NCI-H128 (cell line): ENCODE data around the gene CCNI2.
"Not testable (repeated sequence)": the region's sequence is repeated elsewhere in the genome, so short reads cannot be mapped to it uniquely, and the experiment has no call there.

Source experiments
- DNase-seq: peaks from one replicate; lab custom pipeline; 2025; ENCODE audit not compliant: unreplicated experiment; lab: John Stamatoyannopoulos, UW

The CCNI2 gene

DNA sequence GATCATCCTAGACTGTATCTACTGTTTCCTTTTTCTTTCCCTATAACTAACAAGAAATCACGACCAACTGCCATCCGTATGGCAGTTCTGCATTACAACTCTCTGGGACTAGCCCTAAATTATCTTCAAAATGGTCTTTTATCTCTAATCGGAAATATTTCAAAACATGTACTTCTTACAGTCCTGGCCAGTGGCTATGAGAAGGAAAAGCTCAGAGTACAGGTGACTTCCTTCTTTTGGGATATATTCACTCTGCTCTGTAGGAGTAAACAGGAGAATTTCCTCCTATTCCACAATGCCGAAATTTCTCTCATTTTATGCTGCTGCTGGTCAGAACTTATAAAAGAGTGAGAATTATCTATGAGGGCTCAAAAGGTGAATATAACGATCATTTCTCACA is 31.6 kb downstream of the CCNI2 start:
- DNase-seq = no peak

DNA sequence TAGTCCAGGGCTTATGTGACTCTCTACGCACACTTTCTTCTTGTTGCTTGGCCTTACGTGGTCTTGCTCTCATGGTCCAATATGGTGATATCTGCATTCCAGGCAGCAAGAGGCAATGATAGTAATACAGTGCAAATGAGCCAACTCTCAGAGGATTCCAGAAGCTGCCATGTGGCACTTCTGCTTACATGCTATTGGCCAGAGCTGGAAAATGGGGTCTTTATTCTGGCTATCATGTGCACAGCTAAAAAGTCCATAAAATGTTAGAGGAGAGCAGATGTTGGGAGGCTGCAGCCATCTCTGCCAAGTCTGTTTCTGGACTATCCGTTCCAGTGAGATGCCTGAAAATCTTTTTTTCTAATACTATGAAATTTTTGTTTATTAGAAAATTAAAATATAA is 32.7 kb downstream of the CCNI2 start:
- DNase-seq = no peak

DNA sequence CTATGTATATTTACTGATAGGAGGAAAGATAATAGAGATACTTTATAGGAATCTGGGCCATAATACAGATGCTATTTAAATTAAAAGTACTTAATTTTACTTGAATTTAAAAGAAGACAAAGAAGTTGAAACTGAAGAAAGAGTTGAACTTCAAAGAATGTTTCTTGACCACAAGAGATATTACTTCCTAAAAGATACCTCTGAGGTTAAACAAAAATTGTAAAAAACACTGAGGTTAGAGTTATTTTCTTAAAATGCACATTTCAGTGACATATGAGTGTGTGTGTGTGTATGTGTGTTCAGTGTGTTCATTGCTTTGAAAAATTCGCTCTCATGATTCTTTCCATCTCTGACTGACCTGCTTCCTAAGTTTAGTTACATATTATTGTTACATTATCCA is 33.4 kb downstream of the CCNI2 start:
- DNase-seq = no peak

DNA sequence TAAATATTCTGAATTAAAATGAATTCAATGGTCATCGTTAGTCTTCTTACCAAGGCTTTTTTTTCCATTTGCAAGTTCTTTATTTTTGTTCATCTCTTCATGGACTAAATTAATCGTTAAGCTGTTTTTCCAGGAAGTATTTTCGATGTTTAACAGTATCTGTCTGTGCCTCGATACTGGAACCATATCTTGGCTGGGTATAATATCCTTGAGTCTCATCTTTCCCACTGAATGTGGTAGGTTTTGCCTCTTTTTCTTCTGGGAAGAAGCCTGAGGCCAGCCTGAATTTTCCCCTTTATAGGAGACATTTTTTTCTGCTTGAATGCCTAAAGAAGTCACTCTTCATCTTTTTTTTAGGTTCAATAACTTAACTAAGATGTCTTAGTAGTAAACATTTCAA is 33.8 kb downstream of the CCNI2 start:
- DNase-seq = no peak

DNA sequence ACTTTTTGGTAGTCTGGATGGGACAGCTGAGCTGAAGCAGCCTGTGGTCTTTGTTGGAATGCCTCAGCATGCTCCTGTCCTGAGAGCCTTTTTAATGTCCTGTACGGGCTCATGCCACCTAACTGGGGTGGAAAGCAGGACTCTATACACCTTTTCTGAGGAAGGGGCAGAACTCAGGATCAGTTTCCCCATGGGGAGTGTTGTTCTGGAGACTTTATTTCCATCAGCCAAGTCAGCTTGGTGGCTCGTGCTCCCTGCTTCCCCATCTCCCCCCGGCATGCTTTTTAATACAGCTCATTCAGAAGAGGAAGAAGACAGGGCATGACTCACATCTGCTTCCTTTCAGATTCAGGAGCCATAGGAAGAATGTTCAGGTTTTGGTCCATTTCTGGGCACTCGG is 34.9 kb downstream of the CCNI2 start:
- DNase-seq = no peak

DNA sequence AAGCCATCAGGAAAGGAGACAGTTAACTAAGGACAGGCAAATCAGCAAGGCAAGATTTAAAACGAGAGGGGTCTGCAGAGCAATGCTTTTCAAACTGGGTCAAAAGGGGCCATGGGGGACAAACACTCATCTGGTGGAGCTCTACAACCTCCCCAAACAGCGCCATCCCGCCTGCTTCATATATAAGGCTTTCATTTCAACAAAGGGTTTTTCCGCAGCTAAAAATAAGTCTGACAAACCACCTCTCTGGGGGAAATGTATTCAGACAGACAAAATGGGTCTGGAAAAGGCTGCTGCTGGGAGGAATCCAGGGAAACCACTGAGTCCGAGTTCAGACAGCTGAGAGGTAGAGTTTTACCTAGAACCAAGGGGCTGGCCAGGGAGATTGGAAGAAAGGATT is 38.1 kb downstream of the CCNI2 start:
- DNase-seq = no peak

DNA sequence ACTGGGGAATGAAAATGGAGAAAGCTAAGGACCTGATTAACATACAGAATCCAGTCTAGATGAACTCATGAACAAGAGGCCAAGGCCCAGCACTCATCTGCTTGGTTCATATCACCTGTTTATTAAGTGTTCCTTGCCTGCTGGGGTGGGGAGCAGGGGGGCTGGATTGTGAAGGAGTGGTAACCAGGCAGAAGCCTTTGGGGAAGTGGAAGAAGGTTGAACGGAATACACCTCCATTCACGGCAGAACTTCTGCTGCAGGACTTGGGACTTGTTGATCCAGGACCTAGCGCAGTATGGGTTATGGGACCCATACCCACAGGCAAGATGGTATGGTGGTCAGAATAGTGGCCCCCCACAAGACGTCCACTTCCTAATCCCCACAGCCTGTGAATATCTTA is 38.6 kb downstream of the CCNI2 start:
- no peak for DNase-seq

DNA sequence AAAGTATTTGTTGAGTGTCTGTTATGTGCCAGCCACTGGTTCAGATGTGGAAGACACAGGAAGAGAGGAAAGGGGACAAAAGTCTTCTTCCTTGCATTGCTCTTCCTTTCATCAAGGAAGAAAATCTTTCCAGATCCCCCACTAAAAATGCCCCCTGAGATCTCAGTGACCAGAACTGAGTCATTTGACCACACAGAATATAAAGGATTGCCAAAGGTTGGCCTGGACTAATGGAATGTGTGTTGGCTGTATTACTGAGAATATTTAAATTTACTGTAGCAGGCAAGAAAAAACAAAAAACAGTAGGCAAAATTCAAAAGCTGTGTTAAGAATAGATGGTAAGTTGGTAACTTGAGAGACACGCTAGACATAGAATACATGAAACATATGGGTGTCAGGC is 39.9 kb downstream of the CCNI2 start:
- no peak for DNase-seq

DNA sequence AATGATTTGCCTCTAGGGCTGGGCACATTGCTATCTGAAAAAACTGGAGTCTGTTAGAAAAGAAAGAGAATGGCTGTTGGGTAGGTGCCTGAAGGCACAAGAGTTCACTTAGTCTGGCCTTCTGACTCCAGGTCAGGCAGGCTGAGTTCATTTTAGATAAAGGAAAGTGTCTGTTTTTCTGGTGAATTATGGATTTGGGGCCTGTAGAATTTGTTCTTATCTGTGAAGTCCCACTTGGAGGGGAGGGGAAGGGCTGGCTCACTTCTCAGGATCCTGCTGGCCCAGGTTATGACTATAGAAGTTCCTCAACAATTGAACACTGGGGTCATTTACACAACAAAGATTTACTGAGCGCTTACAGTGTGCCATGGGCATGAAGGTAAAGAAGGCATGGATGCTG is 41.3 kb downstream of the CCNI2 start:
- DNase-seq = no peak

DNA sequence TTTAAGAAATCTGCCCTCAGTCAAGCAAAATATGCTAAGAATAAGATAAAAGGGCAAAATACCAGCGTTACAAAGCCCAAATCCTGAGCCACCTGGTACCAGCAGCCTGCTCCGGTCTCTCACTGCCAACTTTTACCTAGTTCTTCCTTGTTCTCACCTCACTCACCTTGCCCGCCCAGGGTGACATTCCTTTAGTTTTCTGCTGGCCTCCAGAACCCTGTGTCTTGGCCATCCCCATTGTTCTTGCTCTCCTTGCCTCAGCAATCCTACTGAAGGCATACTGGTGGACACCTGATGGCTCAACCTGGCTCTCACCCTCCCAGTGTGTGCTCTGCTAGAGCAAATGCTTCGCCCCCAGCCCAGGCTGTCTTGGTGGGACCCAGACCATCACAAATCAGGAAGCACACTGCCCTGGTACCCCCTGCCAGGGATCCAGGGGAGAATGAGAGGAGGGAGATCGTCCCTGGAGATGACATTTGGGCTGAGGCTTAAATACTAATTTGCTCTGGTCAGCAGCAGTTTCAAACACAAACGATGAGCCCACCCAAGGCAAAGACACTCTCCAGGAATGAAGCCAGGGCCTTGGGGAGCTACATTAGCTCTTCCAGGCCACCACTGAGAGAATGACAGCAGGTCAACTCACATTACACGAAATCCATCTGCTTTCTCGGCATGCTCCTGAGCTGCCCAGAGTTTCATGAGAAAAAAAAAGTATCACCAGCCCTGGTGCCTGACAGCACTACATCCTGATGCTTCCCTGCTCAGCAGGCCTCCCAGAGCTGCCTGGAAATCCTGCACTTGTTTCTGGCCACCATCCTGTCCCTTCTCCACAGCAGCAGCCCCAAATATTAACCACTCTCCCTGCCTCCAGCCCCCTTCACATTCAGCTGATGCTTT is 42.0 kb downstream of the CCNI2 start:
- DNase-seq = no peak

DNA sequence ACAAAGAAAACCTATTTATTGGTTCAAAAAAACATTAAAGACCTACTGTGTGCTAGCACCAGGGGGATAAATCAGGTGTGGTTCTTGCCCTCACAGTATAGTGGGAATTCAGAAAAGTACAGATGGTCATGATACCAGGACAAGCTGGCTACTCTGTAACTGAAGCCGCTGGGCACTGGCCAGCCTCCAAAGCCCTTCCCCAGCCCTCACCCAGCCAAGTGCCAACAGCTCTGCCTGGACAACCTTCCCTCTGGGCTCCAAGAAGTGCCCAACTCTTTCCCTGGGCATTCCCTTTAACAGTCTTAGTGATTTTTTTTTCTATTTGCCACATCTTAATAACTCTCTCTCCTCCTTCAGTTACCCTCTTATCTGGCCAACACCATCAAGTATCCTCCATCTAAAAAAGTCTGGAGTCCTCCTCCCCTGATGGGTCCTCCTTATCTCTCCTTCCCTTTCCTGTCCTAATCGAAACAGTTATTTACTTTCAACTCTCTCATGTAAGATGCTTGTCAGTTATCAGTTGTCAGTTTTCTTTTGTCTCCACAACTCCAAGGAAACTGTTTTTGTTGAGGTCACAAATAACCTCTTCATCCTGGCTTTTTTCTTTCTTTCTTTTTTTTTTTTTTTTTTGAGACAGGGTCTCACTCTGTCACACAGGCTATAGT is 43.1 kb downstream of the CCNI2 start:
- no peak for DNase-seq

DNA sequence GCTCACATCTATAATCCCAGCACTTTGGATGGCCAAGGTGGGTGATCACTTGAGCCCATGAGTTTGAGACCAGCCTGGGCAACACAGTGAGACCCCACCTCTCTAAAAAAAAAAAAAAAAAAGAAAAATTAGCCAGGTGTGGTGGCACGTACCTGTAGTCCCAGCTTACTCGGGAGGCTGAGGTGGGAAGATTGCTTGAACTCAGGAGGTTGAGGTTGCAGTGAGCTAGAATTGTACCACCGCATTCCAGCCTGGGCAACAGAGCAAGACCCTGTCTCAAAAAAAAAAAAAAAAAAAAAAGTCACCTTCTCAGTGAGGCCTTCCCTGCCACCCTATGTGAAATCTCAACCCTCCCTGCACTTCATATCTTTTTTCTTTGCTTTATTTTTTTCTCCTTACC is 43.8 kb downstream of the CCNI2 start:
- no peak for DNase-seq

DNA sequence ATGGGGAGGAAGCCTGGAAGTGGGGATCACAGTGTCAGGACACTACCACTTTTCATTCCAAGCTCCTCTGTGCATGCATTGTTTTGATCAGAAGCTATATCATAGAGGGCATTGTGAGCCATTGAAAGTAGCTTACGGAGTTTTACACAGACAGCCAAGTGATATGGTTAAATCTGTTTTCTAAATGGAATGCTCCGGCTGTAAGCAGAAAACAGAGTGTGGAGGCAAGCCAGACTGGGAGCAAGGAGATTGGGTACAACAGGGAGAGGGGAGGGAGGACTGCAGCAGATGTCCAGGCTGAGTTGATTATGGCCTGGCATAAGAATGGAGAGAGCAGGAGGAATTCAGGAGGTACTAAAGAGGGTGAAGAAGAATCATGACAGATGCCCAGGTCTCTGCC is 50.4 kb downstream of the CCNI2 start:
- DNase-seq = no peak

DNA sequence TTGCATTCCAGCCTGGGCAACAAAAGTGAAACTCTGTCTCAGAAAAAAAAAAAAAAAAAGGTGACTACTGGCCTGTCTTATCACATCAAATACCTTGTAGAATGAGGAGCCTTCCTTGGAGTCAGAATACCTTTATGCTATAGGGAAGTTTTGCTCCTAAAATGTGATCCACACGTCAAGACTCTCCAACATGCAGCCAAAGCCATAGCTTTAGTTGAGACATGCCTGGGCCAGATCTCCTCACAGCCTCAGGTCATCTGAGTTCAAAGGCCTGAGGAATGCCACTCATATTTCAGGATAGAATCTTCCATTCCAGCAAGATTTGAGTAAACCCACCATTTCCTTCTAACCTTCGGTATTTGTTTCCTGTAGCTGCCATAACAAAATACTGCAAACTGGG is 52.2 kb downstream of the CCNI2 start:
- no peak for DNase-seq

DNA sequence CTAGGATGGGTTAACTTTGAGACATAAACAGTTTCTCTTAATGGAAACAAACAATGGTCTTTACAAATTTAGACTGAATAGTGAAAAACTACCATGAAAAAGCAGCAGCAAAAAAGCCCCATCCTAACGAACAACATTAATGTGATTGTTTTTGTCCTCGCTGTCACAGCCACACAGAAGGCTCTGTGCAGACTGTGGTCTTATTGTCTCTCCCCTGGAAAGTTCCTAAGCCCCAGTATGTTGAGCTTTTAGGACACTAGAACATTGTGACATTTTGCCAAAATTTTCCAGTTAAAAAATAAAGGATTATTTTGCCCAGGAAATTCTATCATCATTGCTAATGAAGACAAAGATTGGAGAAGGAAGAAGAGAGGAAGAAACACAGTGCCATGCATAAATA is 53.3 kb downstream of the CCNI2 start:
- no peak for DNase-seq

DNA sequence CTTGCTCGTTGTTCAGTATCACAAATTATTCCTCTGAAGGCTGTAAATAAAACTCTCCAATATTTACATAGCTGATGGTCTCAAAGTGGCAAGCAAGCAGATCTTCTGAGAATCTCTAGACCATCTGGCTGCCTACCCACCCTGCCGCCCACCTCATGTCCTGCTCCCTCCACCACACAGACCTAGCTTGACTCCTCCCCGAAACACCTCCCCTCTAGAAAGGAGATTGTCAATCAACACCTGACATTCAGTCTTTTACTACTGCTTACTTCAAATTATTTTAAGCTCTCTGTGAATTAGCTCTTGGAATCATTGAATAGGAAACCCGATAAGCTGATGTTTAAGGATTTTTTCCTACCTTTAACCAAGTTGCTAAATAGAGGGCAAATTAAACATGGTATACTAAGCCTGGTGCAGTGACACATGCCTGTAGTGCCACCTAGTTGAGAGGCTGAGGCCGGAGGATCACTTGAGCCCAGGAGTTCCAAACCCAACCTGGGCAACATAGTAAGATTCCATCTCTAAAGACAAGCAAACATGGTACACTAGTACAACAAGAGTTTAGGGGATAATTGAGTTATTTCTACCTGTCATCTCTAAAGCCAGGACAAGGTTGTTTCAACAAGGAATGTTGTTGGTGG is 54.9 kb downstream of the CCNI2 start:
- no peak for DNase-seq

DNA sequence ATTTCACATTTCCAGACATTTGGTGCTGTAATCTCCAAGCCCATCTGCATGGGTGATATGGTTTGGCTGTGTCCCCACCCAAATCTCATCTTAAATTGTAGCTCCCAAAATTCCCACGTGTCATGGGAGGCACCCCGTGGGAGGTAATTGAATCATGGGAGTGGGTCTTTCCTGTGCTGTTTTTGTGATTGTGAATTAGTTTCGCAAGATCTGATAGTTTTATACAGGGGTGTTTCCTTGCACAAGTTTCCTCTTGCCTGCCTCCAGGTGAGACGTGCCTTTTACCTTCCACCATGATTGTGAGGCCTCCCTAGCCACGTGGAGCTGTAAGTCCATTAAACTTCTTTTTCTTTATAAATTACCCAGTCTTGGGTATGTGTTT is 55.5 kb downstream of the CCNI2 start:
- DNase-seq = not testable (repeated sequence)
